Measurements from ENCODE around the gene FER1L5. TPM values are rescaled to one million over a fixed set of nuclear protein-coding genes. Genes with fewer than 3 reads are reported as not detected.
A peak's percentile ranks its signal among the peaks of the same experiment; 100 is the strongest.

FER1L5 gene
- total RNA-seq (2014; rRNA removed; shearing (Covaris generic)) = 0.10 and 0.22 TPM in 2 replicates

- peak; percentile 66 for DNase-seq (ENCODE audit: low spot score)
Measured at GRCh38 chr2:96642564-96643360, at the start of gene FER1L5. FER1L5 (plus strand) TSS chr2:96642764; CDS start chr2:96642837, 73 bp downstream.

- DNase-seq (ENCODE audit: low spot score) = no peak
Measured at GRCh38 chr2:96594282-96594681, 48.3 kb upstream of the FER1L5 start.

- no peak for DNase-seq (ENCODE audit: low spot score)
Measured at GRCh38 chr2:96594691-96595152, 47.8 kb upstream of the FER1L5 start.

DNA sequence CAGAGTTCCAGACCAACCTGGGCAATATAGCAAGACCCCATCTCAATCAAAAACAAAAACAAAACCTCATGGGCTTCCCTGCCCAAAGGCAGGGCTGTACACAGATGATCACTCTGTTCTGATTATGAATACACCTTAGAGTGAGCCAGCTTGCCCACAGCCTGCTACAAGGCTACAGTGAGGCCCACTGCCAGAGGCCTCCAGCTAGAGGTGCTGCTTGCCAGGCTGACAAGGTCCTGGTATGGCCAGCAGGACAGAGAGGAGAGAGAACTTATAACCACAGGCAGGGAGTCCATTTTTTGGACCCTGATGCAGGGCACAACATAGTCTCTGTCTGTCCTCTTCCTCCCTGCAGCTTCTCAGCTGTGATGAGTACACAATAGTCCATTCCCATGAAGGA, 46.0 kb upstream of the FER1L5 start:
- DNase-seq (ENCODE audit: low spot score) = no peak

- no peak for DNase-seq (ENCODE audit: low spot score)
Measured at GRCh38 chr2:96599941-96600340, 42.6 kb upstream of the FER1L5 start.

DNA sequence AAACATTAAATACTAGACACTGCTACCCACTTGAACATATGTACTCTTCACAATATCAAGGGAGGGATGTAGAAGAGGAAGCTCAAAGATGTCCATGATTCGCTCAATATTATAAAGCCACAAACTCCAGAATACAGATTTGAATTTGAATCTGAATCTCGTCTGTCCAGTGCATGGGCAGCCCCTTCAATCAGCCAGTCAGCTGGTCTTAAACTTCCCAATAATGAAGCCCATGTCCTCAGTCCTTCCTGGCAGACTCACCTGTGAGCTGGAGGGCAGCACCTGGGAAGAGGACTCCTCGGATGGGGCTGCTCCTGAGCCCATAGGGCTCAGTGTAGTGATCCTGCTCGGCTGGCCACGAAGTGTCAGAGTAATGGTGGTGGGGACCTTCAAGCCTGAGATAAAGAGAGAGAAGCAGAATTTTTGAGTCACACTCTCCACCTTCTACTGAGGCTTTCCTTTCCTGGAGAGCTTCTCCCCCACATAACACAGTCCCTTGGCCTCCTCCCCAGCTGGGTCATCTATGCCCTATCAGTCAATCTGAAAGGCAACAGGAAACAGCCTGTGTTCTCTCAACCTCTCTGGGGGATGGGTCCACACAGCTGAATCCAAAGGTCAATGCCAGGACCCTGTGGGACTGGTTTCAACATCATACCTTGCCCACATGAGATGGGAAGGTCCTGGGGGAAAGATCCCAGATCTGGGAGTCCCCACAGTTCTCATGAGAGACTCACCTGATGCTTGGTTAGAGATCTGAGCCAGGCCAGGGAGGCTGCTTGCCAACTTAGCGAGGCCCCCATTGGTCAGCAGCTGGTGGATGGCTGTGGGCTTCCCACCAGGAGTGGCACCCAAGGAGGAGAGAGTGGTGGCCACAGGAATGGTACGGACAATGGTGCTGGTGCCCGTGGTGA, 40.9 kb upstream of the FER1L5 start:
- DNase-seq (ENCODE audit: low spot score) = no peak

DNA sequence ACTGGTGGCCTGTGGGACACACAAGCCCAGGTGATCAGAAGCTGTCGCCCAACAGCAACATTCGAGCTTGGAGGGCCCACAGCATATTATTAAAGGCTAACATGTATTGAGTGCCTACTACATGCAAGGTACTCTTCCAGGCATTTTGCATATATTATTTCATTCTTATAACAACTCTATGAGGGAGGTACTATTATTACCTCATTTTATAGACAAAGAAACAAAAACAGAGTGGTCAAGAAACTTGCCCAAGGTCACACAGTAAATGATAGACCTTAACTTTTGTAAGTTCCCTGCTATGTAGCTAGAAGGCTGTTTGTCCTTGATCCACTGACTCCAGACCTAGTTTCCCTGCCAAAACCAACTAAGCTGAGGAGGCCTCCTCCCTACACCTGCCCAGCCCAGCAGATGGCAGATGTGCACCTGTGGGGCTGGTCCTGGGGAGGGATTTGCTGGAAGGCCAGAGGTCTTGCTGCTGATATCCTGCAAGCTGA, 40.2 kb upstream of the FER1L5 start:
- no peak for DNase-seq (ENCODE audit: low spot score)

- DNase-seq (ENCODE audit: low spot score) = no peak
Measured at GRCh38 chr2:96604104-96604503, 38.5 kb upstream of the FER1L5 start.

GRCh38 chr2:96608469-96609455, 33.8 kb upstream of the FER1L5 start:
- peak; percentile 95 for DNase-seq (ENCODE audit: low spot score)

GRCh38 chr2:96616128-96616527, 26.4 kb upstream of the FER1L5 start:
- DNase-seq (ENCODE audit: low spot score) = no peak

GRCh38 chr2:96616535-96616934, 26.0 kb upstream of the FER1L5 start:
- DNase-seq (ENCODE audit: low spot score) = no peak

DNA sequence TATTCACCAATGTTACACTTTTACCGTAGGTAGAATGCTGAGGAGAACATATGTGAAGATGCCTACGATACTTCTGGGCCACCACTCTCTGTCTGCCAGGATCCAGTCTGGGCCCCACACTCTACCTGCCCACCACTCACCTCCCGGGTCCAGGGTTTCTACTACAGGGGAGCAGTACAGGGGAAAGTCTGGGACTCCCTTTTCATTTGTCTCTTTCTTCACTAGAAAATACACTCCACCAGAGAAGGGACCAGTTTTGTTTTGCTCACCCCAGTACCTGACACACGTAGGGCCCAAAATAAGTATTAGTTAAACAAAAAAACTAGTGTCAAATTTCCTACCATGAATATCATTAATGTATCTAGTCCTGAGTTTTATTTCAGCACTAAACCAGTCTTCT, 25.6 kb upstream of the FER1L5 start:
- DNase-seq (ENCODE audit: low spot score) = no peak

DNA sequence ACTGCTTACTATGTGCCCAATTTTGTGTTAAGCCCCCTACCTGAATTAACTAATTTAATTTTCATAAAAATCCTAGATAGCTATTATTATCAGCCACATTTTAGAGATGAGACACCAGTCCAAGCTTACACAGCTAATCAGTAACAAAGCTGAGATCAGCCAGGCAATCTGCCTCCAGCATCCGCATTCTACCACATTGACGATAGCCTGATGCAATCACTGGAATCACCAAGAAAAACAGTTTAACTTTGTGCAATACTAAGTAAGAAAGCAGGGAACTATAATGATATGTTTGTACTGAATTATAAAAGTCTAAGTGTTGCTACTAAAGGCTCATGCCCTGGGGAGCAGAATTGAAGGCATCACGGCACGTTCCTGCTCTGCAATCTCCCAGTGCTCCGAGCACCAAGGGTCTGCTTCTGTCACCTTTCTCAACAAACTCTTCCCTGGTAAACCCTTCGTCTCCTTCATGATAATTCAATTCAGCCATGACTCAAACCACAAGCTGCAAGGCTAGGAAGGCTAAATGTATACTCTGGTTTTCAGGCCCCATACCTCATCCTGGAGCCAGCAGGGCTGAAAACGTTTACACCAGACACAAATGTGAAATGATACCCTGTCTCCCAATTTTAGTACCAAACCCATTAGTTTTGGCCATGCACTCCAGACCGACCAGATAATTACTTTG, 23.8 kb upstream of the FER1L5 start:
- DNase-seq (ENCODE audit: low spot score) = no peak

GRCh38 chr2:96622544-96622943, 20.0 kb upstream of the FER1L5 start:
- no peak for DNase-seq (ENCODE audit: low spot score)

DNA sequence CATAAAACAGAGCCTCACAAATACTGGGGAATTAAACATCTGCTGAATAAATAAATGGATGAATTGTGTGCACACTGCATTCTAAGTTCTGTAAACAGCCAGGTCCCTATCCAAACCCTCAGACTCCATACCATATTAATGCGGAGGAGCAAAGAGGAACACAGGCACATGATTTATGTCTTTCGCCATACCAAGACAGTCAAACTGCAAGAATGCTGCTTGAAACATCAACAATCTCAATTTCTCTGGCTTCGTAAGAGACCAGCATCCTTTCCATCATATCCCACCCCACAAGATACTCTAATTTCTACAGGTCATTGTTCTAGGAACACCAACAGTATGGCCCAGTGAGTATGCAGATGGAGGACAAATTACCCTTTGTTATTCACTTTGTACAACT, 19.4 kb upstream of the FER1L5 start:
- no peak for DNase-seq (ENCODE audit: low spot score)

- DNase-seq (ENCODE audit: low spot score) = no peak
Measured at GRCh38 chr2:96625571-96626552, 16.7 kb upstream of the FER1L5 start.

- no peak for DNase-seq (ENCODE audit: low spot score)
Measured at GRCh38 chr2:96626553-96626942, 16.0 kb upstream of the FER1L5 start.

DNA sequence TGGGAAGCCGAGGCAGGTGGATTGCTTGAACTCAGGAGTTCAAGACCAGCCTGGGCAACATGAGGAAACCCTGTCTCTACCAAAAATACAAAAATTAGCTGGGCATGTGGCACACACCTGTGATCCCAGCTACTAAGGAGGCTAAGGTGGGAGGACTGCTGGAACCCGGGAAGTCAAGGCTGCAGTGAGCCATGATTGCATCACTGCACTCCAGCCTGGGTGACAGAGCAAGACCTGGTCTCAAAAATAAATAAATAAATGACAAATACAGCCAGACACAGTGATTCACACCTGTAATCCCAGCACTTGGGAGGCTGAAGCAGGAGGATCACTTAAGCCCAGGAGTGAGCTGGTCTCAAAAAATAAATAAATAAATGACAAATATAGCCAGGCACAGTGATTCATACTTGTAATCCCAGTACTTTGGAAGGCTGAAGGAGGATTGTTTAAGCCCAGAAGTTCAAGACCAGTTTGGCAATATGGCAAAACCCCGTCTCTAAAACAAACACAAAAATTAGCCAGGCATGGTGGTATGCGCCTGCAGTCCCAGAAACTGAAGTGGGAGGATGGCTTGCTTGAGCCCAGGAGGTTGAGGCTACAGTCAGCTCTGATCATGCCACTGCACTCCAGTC, 10.6 kb upstream of the FER1L5 start:
- DNase-seq (ENCODE audit: low spot score) = peak; percentile 44

DNA sequence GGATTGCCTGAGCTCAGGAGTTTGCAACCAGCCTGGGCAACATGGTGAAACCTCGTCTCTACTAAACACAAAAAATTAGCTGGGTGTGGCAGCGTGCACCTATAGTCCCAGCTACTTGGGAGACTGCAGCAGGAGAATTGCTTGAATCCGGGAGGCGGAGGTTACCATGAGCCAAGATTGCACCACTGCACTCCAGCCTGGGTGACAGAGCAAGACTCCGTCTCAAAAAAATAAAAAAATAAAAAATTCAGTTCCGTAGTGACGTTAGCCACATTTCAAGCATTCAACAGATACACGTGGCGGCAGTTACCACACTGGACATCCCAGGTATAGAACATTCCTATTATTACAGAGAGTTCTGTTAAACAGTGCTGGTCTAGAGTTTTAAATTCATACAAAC, 8.9 kb upstream of the FER1L5 start:
- DNase-seq (ENCODE audit: low spot score) = no peak

All from A172 (cell line).